GM18520 (cell line): ENCODE results near the gene CA12.

Experiments
- ATAC-seq: cut with Tn5 transposase; IDR thresholded peaks from one replicate; pipeline ENCODE4 v1.9.1; 2021; ENCODE audit not compliant: unreplicated experiment

CA12 gene

GRCh38 chr15:63276342-63277037 lies 105.2 kb downstream of the CA12 start:
- ATAC-seq: no peak

GRCh38 chr15:63274427-63274826 lies 107.2 kb downstream of the CA12 start:
- ATAC-seq: no peak
